HepG2 (cell line): ENCODE results near the gene MEMO1. TPM values are rescaled to one million over a fixed set of nuclear protein-coding genes. Genes with fewer than 3 reads are reported as not detected.

ENCODE experiments used
- ARNT ChIP-seq: fragments of 450-650 bp; IDR thresholded peaks from 2 replicates; pipeline ENCODE4 v1.6.1; 2017
- MTF1 ChIP-seq: sonication (generic); formaldehyde crosslinking; IDR thresholded peaks from 2 replicates; pipeline ENCODE4 v1.5.0; 2020; ENCODE audit warnings: missing genetic modification reagents
- NR2F2 ChIP-seq: IDR thresholded peaks from 2 replicates; pipeline ENCODE4 v1.6.1; 2012; ENCODE audit warnings: low read depth, inconsistent platforms, borderline replicate concordance
- RFX3 ChIP-seq: IDR thresholded peaks from 2 replicates; pipeline ENCODE4 v1.6.1; 2016; ENCODE audit warnings: missing biosample characterization, missing genetic modification reagents
- TEAD3 ChIP-seq: optimal IDR thresholded peaks from 2 replicates; pipeline ENCODE3; 2016; ENCODE audit warnings: borderline replicate concordance
- U2AF1 ChIP-seq: fragments of 200-400 bp; formaldehyde crosslinking; optimal IDR thresholded peaks from 2 replicates; pipeline ENCODE3; 2017; ENCODE audit warnings: mild to moderate bottlenecking, low read depth, low read length
- U2AF2 ChIP-seq: fragments of 200-400 bp; formaldehyde crosslinking; IDR thresholded peaks from 2 replicates; pipeline ENCODE4 v1.6.1; 2017; ENCODE audit warnings: low read depth, mild to moderate bottlenecking, low read length
- ZBTB42 ChIP-seq: sonication (generic); formaldehyde crosslinking; IDR thresholded peaks from 2 replicates; pipeline ENCODE4 v1.5.0; 2020; ENCODE audit warnings: mild to moderate bottlenecking, missing genetic modification reagents
- ZBTB8A ChIP-seq: sonication (generic); formaldehyde crosslinking; IDR thresholded peaks from 2 replicates; pipeline ENCODE4 v1.4.0; 2020; ENCODE audit warnings: mild to moderate bottlenecking, low read depth, missing genetic modification reagents, borderline replicate concordance
- ZNF629 ChIP-seq: sonication (generic); formaldehyde crosslinking; conservative IDR thresholded peaks from 2 replicates; pipeline ENCODE4 v1.5.0; 2020; ENCODE audit warnings: missing genetic modification reagents
- polyA plus RNA-seq, 8 experiments: library from polyadenylated mRNA; depleted of rRNA in 3 of 8; stranded (reverse) in 7 of 8; unstranded in 1 of 8; fragments of >200 nt; fragmentation: Illumina TruSeq in 4 of 8; extraction: Trizol in 4 of 8; gene quantifications; 2 replicates each; pipeline versions ENCODE4 v1.2.1 to v1.2.3, GENCODE V29; 2011 to 2016; ENCODE audit warnings: low read depth in 4 of 8, missing spikeins in 1 of 8, mixed read lengths in 1 of 8; ENCODE audit not compliant: insufficient read depth in 1 of 8
- total RNA-seq, 5 experiments: library from RNA; depleted of rRNA; stranded (reverse); fragments of >200 nt; fragmentation: Illumina TruSeq; extraction: Trizol; gene quantifications; 2 replicates each; pipeline ENCODE4 v1.2.3, GENCODE V29; 2016; ENCODE audit warnings: low read depth in 1 of 5
- TF ChIP-seq, protein P1 (sequence below): IDR thresholded peaks from 2 replicates; pipeline ENCODE4 v1.4.0; 2020; ENCODE audit warnings: mild to moderate bottlenecking, missing genetic modification reagents
- TF ChIP-seq, protein P2 (sequence below): sonication (generic); formaldehyde crosslinking; IDR thresholded peaks from 2 replicates; pipeline ENCODE4 v1.5.0; 2020; ENCODE audit warnings: missing genetic modification reagents
- TF ChIP-seq, protein P3 (sequence below): sonication (generic); formaldehyde crosslinking; IDR thresholded peaks from 2 replicates; pipeline ENCODE4 v1.4.0; 2020; ENCODE audit warnings: missing genetic modification reagents, mild to moderate bottlenecking, borderline replicate concordance
- TF ChIP-seq, protein P4 (sequence below): sonication (generic); formaldehyde crosslinking; IDR thresholded peaks from 2 replicates; pipeline ENCODE4 v1.4.0; 2020; ENCODE audit warnings: missing genetic modification reagents
- TF ChIP-seq, protein P5 (sequence below): sonication (generic); formaldehyde crosslinking; IDR thresholded peaks from 2 replicates; pipeline ENCODE4 v1.4.0; 2020; ENCODE audit warnings: missing genetic modification reagents
- TF ChIP-seq, protein P6 (sequence below): sonication (generic); formaldehyde crosslinking; IDR thresholded peaks from 2 replicates; pipeline ENCODE4 v1.4.0; 2020; ENCODE audit warnings: mild to moderate bottlenecking, missing genetic modification reagents

Gene MEMO1
- total and polyA plus RNA-seq, 2 of the 13 experiments (the other 11 are each of a cell fraction or from before 2014, with no cell fraction given), result 69.8 to 81.6 TPM

DNA sequence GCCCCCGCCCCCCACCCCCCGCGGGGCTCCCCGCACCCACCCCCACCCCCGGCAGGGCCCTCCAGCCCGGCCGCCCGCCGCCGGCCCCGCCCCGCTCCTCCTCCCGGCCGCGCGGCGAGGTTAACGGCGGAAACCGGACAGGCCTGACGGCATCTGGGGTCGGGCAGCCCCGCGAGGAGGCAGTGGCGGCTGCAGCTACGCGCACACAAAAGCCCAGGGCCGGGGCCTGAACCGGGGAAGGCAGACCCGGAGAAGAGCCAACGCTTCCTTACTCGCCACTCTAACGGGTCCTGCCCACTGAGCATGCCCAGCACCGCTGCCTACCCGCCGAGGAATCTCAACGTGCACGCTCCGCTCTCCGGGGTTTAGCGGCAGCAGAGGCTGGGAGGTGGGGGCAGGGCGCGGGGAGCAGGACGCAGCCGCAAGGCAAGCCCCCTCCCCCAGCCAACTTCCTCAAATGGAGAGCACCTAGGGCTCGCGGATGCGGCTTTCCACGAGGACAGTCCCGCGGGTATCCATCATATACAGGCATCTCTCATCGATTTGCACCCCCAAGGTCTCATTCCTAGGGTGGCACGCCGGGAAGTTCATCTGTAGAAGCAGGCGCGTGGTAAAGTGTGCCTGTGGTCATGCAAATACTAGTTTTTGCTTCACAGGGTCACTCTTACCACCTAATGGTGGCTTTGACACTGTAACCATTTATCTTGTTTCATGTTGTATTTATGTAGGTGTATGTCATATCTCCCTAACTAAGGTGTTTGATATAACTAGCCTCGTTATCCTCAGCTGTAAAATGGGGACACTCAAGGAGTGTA is at the start of gene MEMO1 (continued):
- TF ChIP-seq, protein P1, sequence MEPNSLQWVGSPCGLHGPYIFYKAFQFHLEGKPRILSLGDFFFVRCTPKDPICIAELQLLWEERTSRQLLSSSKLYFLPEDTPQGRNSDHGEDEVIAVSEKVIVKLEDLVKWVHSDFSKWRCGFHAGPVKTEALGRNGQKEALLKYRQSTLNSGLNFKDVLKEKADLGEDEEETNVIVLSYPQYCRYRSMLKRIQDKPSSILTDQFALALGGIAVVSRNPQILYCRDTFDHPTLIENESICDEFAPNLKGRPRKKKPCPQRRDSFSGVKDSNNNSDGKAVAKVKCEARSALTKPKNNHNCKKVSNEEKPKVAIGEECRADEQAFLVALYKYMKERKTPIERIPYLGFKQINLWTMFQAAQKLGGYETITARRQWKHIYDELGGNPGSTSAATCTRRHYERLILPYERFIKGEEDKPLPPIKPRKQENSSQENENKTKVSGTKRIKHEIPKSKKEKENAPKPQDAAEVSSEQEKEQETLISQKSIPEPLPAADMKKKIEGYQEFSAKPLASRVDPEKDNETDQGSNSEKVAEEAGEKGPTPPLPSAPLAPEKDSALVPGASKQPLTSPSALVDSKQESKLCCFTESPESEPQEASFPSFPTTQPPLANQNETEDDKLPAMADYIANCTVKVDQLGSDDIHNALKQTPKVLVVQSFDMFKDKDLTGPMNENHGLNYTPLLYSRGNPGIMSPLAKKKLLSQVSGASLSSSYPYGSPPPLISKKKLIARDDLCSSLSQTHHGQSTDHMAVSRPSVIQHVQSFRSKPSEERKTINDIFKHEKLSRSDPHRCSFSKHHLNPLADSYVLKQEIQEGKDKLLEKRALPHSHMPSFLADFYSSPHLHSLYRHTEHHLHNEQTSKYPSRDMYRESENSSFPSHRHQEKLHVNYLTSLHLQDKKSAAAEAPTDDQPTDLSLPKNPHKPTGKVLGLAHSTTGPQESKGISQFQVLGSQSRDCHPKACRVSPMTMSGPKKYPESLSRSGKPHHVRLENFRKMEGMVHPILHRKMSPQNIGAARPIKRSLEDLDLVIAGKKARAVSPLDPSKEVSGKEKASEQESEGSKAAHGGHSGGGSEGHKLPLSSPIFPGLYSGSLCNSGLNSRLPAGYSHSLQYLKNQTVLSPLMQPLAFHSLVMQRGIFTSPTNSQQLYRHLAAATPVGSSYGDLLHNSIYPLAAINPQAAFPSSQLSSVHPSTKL (CRISPR knock-in tag), result peak; percentile 91
- TF ChIP-seq, protein P2, sequence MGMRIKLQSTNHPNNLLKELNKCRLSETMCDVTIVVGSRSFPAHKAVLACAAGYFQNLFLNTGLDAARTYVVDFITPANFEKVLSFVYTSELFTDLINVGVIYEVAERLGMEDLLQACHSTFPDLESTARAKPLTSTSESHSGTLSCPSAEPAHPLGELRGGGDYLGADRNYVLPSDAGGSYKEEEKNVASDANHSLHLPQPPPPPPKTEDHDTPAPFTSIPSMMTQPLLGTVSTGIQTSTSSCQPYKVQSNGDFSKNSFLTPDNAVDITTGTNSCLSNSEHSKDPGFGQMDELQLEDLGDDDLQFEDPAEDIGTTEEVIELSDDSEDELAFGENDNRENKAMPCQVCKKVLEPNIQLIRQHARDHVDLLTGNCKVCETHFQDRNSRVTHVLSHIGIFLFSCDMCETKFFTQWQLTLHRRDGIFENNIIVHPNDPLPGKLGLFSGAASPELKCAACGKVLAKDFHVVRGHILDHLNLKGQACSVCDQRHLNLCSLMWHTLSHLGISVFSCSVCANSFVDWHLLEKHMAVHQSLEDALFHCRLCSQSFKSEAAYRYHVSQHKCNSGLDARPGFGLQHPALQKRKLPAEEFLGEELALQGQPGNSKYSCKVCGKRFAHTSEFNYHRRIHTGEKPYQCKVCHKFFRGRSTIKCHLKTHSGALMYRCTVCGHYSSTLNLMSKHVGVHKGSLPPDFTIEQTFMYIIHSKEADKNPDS (CRISPR knock-in tag), result peak; percentile 97
- TF ChIP-seq, protein P3, sequence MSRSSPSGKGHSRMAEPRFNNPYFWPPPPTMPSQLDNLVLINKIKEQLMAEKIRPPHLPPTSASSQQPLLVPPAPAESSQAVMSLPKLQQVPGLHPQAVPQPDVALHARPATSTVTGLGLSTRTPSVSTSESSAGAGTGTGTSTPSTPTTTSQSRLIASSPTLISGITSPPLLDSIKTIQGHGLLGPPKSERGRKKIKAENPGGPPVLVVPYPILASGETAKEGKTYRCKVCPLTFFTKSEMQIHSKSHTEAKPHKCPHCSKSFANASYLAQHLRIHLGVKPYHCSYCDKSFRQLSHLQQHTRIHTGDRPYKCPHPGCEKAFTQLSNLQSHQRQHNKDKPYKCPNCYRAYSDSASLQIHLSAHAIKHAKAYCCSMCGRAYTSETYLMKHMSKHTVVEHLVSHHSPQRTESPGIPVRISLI (CRISPR knock-in tag), result peak; percentile 57; the same call in 1 of the 2 replicates
- peak; percentile 65; the same call in 1 of the 2 replicates for TF ChIP-seq NR2F2
- peak; percentile 71; the same call in 1 of the 2 replicates for TF ChIP-seq ZBTB42
- peak; percentile 19; the same call in 1 of the 2 replicates for TF ChIP-seq RFX3
- TF ChIP-seq, protein P4, sequence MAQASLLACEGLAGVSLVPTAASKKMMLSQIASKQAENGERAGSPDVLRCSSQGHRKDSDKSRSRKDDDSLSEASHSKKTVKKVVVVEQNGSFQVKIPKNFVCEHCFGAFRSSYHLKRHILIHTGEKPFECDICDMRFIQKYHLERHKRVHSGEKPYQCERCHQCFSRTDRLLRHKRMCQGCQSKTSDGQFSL (CRISPR knock-in tag), result peak; percentile 86
- TF ChIP-seq U2AF2, result 0 out of 2 replicates have a peak, but pooled peaks have one; percentile 56
- TF ChIP-seq TEAD3 (CRISPR knock-in tag), result peak; percentile 96
- no peak for TF ChIP-seq ARNT
- TF ChIP-seq, protein P5, sequence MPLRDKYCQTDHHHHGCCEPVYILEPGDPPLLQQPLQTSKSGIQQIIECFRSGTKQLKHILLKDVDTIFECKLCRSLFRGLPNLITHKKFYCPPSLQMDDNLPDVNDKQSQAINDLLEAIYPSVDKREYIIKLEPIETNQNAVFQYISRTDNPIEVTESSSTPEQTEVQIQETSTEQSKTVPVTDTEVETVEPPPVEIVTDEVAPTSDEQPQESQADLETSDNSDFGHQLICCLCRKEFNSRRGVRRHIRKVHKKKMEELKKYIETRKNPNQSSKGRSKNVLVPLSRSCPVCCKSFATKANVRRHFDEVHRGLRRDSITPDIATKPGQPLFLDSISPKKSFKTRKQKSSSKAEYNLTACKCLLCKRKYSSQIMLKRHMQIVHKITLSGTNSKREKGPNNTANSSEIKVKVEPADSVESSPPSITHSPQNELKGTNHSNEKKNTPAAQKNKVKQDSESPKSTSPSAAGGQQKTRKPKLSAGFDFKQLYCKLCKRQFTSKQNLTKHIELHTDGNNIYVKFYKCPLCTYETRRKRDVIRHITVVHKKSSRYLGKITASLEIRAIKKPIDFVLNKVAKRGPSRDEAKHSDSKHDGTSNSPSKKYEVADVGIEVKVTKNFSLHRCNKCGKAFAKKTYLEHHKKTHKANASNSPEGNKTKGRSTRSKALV (CRISPR knock-in tag), result 0 out of 2 replicates have a peak, but pooled peaks have one; percentile 35
- TF ChIP-seq, protein P6, sequence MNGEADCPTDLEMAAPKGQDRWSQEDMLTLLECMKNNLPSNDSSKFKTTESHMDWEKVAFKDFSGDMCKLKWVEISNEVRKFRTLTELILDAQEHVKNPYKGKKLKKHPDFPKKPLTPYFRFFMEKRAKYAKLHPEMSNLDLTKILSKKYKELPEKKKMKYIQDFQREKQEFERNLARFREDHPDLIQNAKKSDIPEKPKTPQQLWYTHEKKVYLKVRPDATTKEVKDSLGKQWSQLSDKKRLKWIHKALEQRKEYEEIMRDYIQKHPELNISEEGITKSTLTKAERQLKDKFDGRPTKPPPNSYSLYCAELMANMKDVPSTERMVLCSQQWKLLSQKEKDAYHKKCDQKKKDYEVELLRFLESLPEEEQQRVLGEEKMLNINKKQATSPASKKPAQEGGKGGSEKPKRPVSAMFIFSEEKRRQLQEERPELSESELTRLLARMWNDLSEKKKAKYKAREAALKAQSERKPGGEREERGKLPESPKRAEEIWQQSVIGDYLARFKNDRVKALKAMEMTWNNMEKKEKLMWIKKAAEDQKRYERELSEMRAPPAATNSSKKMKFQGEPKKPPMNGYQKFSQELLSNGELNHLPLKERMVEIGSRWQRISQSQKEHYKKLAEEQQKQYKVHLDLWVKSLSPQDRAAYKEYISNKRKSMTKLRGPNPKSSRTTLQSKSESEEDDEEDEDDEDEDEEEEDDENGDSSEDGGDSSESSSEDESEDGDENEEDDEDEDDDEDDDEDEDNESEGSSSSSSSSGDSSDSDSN (CRISPR knock-in tag), result peak; percentile 97
- TF ChIP-seq U2AF1, result no peak
- no peak; the same call in 1 of the 2 replicates for TF ChIP-seq ZBTB8A (CRISPR knock-in tag)
- TF ChIP-seq MTF1 (CRISPR knock-in tag), result no peak
- TF ChIP-seq ZNF629, result peak; percentile 97
